Keratinocyte (primary cell): ENCODE data around the gene EFCAB13. TPM values are rescaled to one million over a fixed set of nuclear protein-coding genes. Genes with fewer than 3 reads are reported as not detected.

Source experiments
- DNase-seq: peaks from one replicate; pipeline ENCODE4 v3.0.0-alpha.2; 2011; ENCODE audit warnings: low read depth, missing footprints, low spot score
- FAIRE-seq: peaks from 2 replicates; lab custom pipeline; 2011; peaks lifted over from hg19 to GRCh38; lab: Jason Lieb, UNC
- H2AFZ ChIP-seq: 2 replicates; pipeline ENCODE4 v1.6.0; 2012; ENCODE audit warnings: low read length, control low read depth, inconsistent platforms; ENCODE audit not compliant: control insufficient read depth
- H3K27ac ChIP-seq: 2 replicates; pipeline ENCODE4 v1.5.1; 2011; ENCODE audit warnings: low read length; ENCODE audit not compliant: control insufficient read depth, insufficient read depth
- H3K27me3 ChIP-seq: 3 replicates; pipeline ENCODE4 v1.6.0; 2011; ENCODE audit warnings: low read length; ENCODE audit not compliant: control insufficient read depth, insufficient read depth; ENCODE audit errors: extremely low read depth
- H3K36me3 ChIP-seq, 2 experiments: 2 replicates in 1 of 2; 3 replicates in 1 of 2; pipeline ENCODE4 v1.5.1; 2011; ENCODE audit warnings: low read length in 2 of 2, mild to moderate bottlenecking in 1 of 2; ENCODE audit not compliant: control insufficient read depth in 2 of 2, insufficient read depth in 2 of 2; ENCODE audit errors: extremely low read depth in 1 of 2
- H3K4me1 ChIP-seq: 3 replicates; pipeline ENCODE4 v1.5.1; 2011; ENCODE audit warnings: low read length; ENCODE audit not compliant: control insufficient read depth, insufficient read depth; ENCODE audit errors: extremely low read depth
- H3K4me2 ChIP-seq: 3 replicates; pipeline ENCODE4 v1.6.0; 2011; ENCODE audit warnings: low read depth, low read length; ENCODE audit not compliant: control insufficient read depth, insufficient read depth; ENCODE audit errors: extremely low read depth
- H3K4me3 ChIP-seq, 3 experiments: fragments of 200-600 bp in 1 of 3; sonication (generic) in 1 of 3; 2 replicates in 2 of 3; 3 replicates in 1 of 3; pipeline ENCODE4 v1.5.1; 2011 to 2016; ENCODE audit warnings: low read length in 3 of 3, mild to moderate bottlenecking in 3 of 3, control low read depth in 2 of 3, inconsistent platforms in 1 of 3, low read depth in 1 of 3, mixed read lengths in 1 of 3, mixed run types in 1 of 3, moderate library complexity in 1 of 3; ENCODE audit not compliant: control insufficient read depth in 2 of 3, insufficient read depth in 2 of 3; ENCODE audit errors: extremely low read depth in 1 of 3
- H3K79me2 ChIP-seq: 2 replicates; pipeline ENCODE4 v1.6.0; 2012; ENCODE audit warnings: low read length; ENCODE audit not compliant: control insufficient read depth, insufficient read depth
- H3K9ac ChIP-seq: 3 replicates; pipeline ENCODE4 v1.6.0; 2011; ENCODE audit warnings: low read length; ENCODE audit not compliant: control insufficient read depth, insufficient read depth; ENCODE audit errors: extremely low read depth
- H3K9me1 ChIP-seq: 3 replicates; pipeline ENCODE4 v1.6.0; 2011; ENCODE audit warnings: low read length; ENCODE audit not compliant: control insufficient read depth, insufficient read depth; ENCODE audit errors: extremely low read depth
- H3K9me3 ChIP-seq: 2 replicates; pipeline ENCODE4 v1.5.1; 2012; ENCODE audit warnings: low read depth, low read length; ENCODE audit not compliant: control insufficient read depth
- H4K20me1 ChIP-seq: 3 replicates; pipeline ENCODE4 v1.6.0; 2011; ENCODE audit warnings: low read length; ENCODE audit not compliant: control insufficient read depth, insufficient read depth; ENCODE audit errors: extremely low read depth
- CTCF ChIP-seq, 3 experiments: IDR thresholded peaks in 1 of 3; conservative IDR thresholded peaks in 1 of 3; optimal IDR thresholded peaks in 1 of 3; 2 replicates in 2 of 3; 3 replicates in 1 of 3; pipeline versions ENCODE3 to v1.5.1; 2011; ENCODE audit warnings: low read length in 3 of 3, mild to moderate bottlenecking in 3 of 3, moderate library complexity in 2 of 3, control low read depth in 1 of 3, inconsistent platforms in 1 of 3; ENCODE audit not compliant: insufficient read depth in 2 of 3; ENCODE audit errors: extremely low read depth in 1 of 3
- EZH2 ChIP-seq: IDR thresholded peaks from one replicate; pipeline ENCODE4 v1.6.1; 2012; ENCODE audit warnings: inconsistent platforms, mild to moderate bottlenecking, low read length, moderate library complexity
- dilution Hi-C: fragments of 300-500 bp; cut with MboI; formaldehyde crosslinking; loops from one replicate; pipeline ENCODE4 v1.7.0; 2020; ENCODE audit warnings: low sequenced_read_pairs; ENCODE audit not compliant: extremely low pct_ligation_motif_present
- polyA plus RNA-seq, 5 experiments: library from polyadenylated mRNA; depleted of rRNA in 3 of 5; stranded (reverse) in 3 of 5; stranded (forward) in 1 of 5; unstranded in 1 of 5; fragments of >200 nt; gene quantifications; 1 replicate in 1 of 5; 2 replicates in 3 of 5; 3 replicates in 1 of 5; pipeline versions ENCODE4 v1.2.1 to v1.2.3, GENCODE V29; 2011 to 2012; ENCODE audit warnings: missing spikeins in 2 of 5, low read depth in 1 of 5, low replicate concordance in 1 of 5

EFCAB13 gene
- polyA plus RNA-seq, 1 donor (not counting 4 experiments of a cell fraction or from before 2014, with no cell fraction given) = 0.63 TPM

- dilution Hi-C loops = no loop called here
- no peak overlapping the region for H2AFZ ChIP-seq
- FAIRE-seq = no peak
These were observed 36.1 kb upstream of the EFCAB13 start for GRCh38 chr17:47287639-47288038.

DNA sequence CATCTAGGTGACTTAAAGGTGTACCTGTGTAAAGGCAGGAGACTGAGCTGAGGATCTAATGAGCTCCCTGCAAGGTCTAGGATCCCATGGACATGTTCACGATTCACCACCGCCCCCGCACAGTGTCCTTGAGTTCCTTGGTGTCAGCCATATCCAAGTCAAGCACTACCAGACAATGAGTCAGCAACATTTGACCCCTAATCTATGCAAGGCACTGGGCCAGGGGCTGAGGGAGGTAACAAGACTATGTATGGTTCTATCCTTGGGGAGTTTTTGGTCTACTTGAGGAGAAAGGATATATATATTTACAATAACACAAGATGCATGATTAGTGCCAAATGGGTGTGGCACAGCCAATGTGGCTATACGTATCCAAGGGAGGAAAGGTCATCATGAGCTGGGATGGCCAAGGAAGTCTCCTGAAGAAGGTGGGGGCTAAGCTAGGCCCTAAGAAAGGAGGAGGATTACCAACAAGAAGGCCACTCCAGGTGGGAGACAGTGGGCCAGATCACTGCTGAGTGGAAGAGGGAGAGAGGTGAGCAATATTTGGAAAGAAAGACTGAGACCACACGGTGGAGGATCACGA lies 35.1 kb upstream of the EFCAB13 start:
- no peak overlapping the region for H3K4me3 ChIP-seq
- H2AFZ ChIP-seq = no peak overlapping the region
- H3K27ac ChIP-seq = no peak overlapping the region
- TF ChIP-seq CTCF (optimal IDR thresholded peaks at IDR 0.05 in 1 of 3, IDR thresholded peaks at IDR 0.05 in 1 of 3, conservative IDR thresholded peaks at IDR 0.05 in 1 of 3; ENCODE audit: extremely low read depth in 1 of 3, insufficient read depth in 2 of 3, low read length in 3 of 3) (no peak), EZH2 (no peak)
- dilution Hi-C loops = no loop called here
- peaks cover 43% of the 10 kb centered on the region for H3K27me3 ChIP-seq
- H3K4me2 ChIP-seq = no peak overlapping the region
- no peak overlapping the region for H3K9ac ChIP-seq
- DNase-seq (no peak), FAIRE-seq (no peak)
- no peaks in the 10 kb centered on the region for H3K36me3 ChIP-seq
- no peaks in the 10 kb centered on the region for H3K9me1 ChIP-seq
- H3K9me3 ChIP-seq = no peaks in the 10 kb centered on the region
- no peaks in the 10 kb centered on the region for H3K79me2 ChIP-seq
- no peaks in the 10 kb centered on the region for H3K4me1 ChIP-seq
- no peaks in the 10 kb centered on the region for H4K20me1 ChIP-seq

More at GRCh38 chr17:47287639-47288038, 36.1 kb upstream of the EFCAB13 start:
- H3K79me2 ChIP-seq = no peaks in the 10 kb centered on the region
- H3K9me1 ChIP-seq = no peaks in the 10 kb centered on the region
- no peaks in the 10 kb centered on the region for H3K36me3 ChIP-seq
- no peak overlapping the region for H3K9ac ChIP-seq
- DNase-seq = no peak
- no peak overlapping the region for H3K27ac ChIP-seq
- H3K27me3 ChIP-seq = peaks cover 47% of the 10 kb centered on the region
- H4K20me1 ChIP-seq = no peaks in the 10 kb centered on the region
- no peaks in the 10 kb centered on the region for H3K9me3 ChIP-seq
- no peaks in the 10 kb centered on the region for H3K4me1 ChIP-seq
- TF ChIP-seq EZH2 (no peak), CTCF (optimal IDR thresholded peaks at IDR 0.05 in 1 of 3, IDR thresholded peaks at IDR 0.05 in 1 of 3, conservative IDR thresholded peaks at IDR 0.05 in 1 of 3; ENCODE audit: extremely low read depth in 1 of 3, insufficient read depth in 2 of 3, low read length in 3 of 3) (no peak)
- no peak overlapping the region for H3K4me2 ChIP-seq
- H3K4me3 ChIP-seq = no peak overlapping the region
